ENCODE measurements around the gene NHLRC1.

The NHLRC1 gene

GRCh38 chr6:18139935-18140621 is 17.6 kb upstream of the NHLRC1 start:
- Histone ChIP-seq H2BK12ac (ENCODE audit: low read length) (no peak overlapping the region), H3K27ac (replicated peaks; ENCODE audit: low read length) (no peak overlapping the region), H3K9me3 (replicated peaks in 1 of 2; ENCODE audit: control insufficient read depth in 2 of 2, insufficient read depth in 1 of 2, low read depth in 1 of 2, low read length in 2 of 2) (no peaks in the 10 kb centered on the region), H2BK120ac (ENCODE audit: low read depth, low read length) (no peak overlapping the region), H4K91ac (ENCODE audit: low read depth, low read length, poor library complexity) (no peak overlapping the region), H3K36me3 (replicated peaks in 1 of 2; ENCODE audit: control insufficient read depth in 2 of 2, insufficient read depth in 2 of 2, low read length in 2 of 2) (peaks cover 5 to 28% of the 10 kb centered on the region in 2 donors), H2AFZ (ENCODE audit: low read length) (no peak overlapping the region), H3K79me1 (ENCODE audit: low read depth, low read length) (no peaks in the 10 kb centered on the region), H3K14ac (ENCODE audit: low read length) (no peak overlapping the region), H4K8ac (ENCODE audit: low read depth, low read length) (no peak overlapping the region), H3K9ac (ENCODE audit: low read depth, low read length, poor library complexity) (no peak overlapping the region), H2AK5ac (ENCODE audit: low read depth, low read length) (no peak overlapping the region), H3K4me2 (ENCODE audit: insufficient read depth, low read length, poor library complexity, severe bottlenecking) (no peak overlapping the region), H2BK15ac (ENCODE audit: low read length) (no peak overlapping the region), H3K4ac (ENCODE audit: low read length) (no peak overlapping the region), H3K4me3 (ENCODE audit: low read length in 2 of 2) (no peak overlapping the region), H3K4me1 (ENCODE audit: control insufficient read depth in 2 of 2, insufficient read depth in 1 of 2, low read depth in 1 of 2, low read length in 2 of 2) (no peaks in the 10 kb centered on the region), H3K18ac (ENCODE audit: low read length) (no peak overlapping the region), H3K23ac (ENCODE audit: low read depth, low read length, poor library complexity) (no peak overlapping the region), H2BK5ac (ENCODE audit: low read length) (no peak overlapping the region), H3K27me3 (ENCODE audit: control insufficient read depth in 3 of 3, insufficient read depth in 3 of 3, low read depth in 1 of 3, low read length in 3 of 3) (no peaks in the 10 kb centered on the region)
- DNase-seq (ENCODE audit: low spot score), result no peak
- no CpG with 5 or more reads among the region's 6 CpGs for WGBS, 2 donors (ENCODE audit: extremely low coverage in 2 of 2, insufficient read length in 2 of 2, insufficient replicate concordance in 1 of 2)

GRCh38 chr6:18138906-18139305 is 16.4 kb upstream of the NHLRC1 start:
- Histone ChIP-seq H3K14ac (ENCODE audit: low read length) (no peak overlapping the region), H3K4me2 (ENCODE audit: insufficient read depth, low read length, poor library complexity, severe bottlenecking) (no peak overlapping the region), H4K91ac (ENCODE audit: low read depth, low read length, poor library complexity) (no peak overlapping the region), H3K4me3 (ENCODE audit: low read length in 2 of 2) (no peak overlapping the region), H3K4ac (ENCODE audit: low read length) (no peak overlapping the region), H2BK120ac (ENCODE audit: low read depth, low read length) (no peak overlapping the region), H3K4me1 (ENCODE audit: control insufficient read depth in 2 of 2, insufficient read depth in 1 of 2, low read depth in 1 of 2, low read length in 2 of 2) (no peaks in the 10 kb centered on the region), H3K23ac (ENCODE audit: low read depth, low read length, poor library complexity) (no peak overlapping the region), H4K8ac (ENCODE audit: low read depth, low read length) (no peak overlapping the region), H3K9me3 (replicated peaks in 1 of 2; ENCODE audit: control insufficient read depth in 2 of 2, insufficient read depth in 1 of 2, low read depth in 1 of 2, low read length in 2 of 2) (no peaks in the 10 kb centered on the region), H2AK5ac (ENCODE audit: low read depth, low read length) (no peak overlapping the region), H3K36me3 (replicated peaks in 1 of 2; ENCODE audit: control insufficient read depth in 2 of 2, insufficient read depth in 2 of 2, low read length in 2 of 2) (peaks cover 5 to 28% of the 10 kb centered on the region in 2 donors), H2BK15ac (ENCODE audit: low read length) (no peak overlapping the region), H3K79me1 (ENCODE audit: low read depth, low read length) (no peaks in the 10 kb centered on the region), H3K18ac (ENCODE audit: low read length) (no peak overlapping the region), H3K27ac (replicated peaks; ENCODE audit: low read length) (no peak overlapping the region), H3K27me3 (ENCODE audit: control insufficient read depth in 3 of 3, insufficient read depth in 3 of 3, low read depth in 1 of 3, low read length in 3 of 3) (no peaks in the 10 kb centered on the region), H2BK5ac (ENCODE audit: low read length) (no peak overlapping the region), H2BK12ac (ENCODE audit: low read length) (no peak overlapping the region), H3K9ac (ENCODE audit: low read depth, low read length, poor library complexity) (no peak overlapping the region), H2AFZ (ENCODE audit: low read length) (no peak overlapping the region)
- DNase-seq (ENCODE audit: low spot score), result no peak
- WGBS, 2 donors (ENCODE audit: extremely low coverage in 2 of 2, insufficient read length in 2 of 2, insufficient replicate concordance in 1 of 2), result no CpG with 5 or more reads among the region's 5 CpGs

- no peak overlapping the region for H2AK5ac ChIP-seq (ENCODE audit: low read depth, low read length)
- no peak overlapping the region for H2AFZ ChIP-seq (ENCODE audit: low read length)
- no peaks in the 10 kb centered on the region for H3K27me3 ChIP-seq (ENCODE audit: control insufficient read depth in 3 of 3, insufficient read depth in 3 of 3, low read depth in 1 of 3, low read length in 3 of 3)
- H3K4ac ChIP-seq (ENCODE audit: low read length), result no peak overlapping the region
- no peak overlapping the region for H3K18ac ChIP-seq (ENCODE audit: low read length)
- H3K9me3 ChIP-seq (replicated peaks in 1 of 2; ENCODE audit: control insufficient read depth in 2 of 2, insufficient read depth in 1 of 2, low read depth in 1 of 2, low read length in 2 of 2), result no peaks in the 10 kb centered on the region
- no peak overlapping the region for H3K27ac ChIP-seq (replicated peaks; ENCODE audit: low read length)
- no peaks in the 10 kb centered on the region for H3K79me1 ChIP-seq (ENCODE audit: low read depth, low read length)
- H2BK12ac ChIP-seq (ENCODE audit: low read length), result no peak overlapping the region
- no peak overlapping the region for H3K4me3 ChIP-seq (ENCODE audit: low read length in 2 of 2)
- H3K9ac ChIP-seq (ENCODE audit: low read depth, low read length, poor library complexity), result no peak overlapping the region
- peaks cover 5 to 14% of the 10 kb centered on the region in 2 donors for H3K36me3 ChIP-seq (replicated peaks in 1 of 2; ENCODE audit: control insufficient read depth in 2 of 2, insufficient read depth in 2 of 2, low read length in 2 of 2)
- no peak overlapping the region for H4K8ac ChIP-seq (ENCODE audit: low read depth, low read length)
- DNase-seq (ENCODE audit: low spot score), result no peak
- H3K4me2 ChIP-seq (ENCODE audit: insufficient read depth, low read length, poor library complexity, severe bottlenecking), result no peak overlapping the region
- H2BK120ac ChIP-seq (ENCODE audit: low read depth, low read length), result no peak overlapping the region
- no peak overlapping the region for H3K14ac ChIP-seq (ENCODE audit: low read length)
- no peaks in the 10 kb centered on the region for H3K4me1 ChIP-seq (ENCODE audit: control insufficient read depth in 2 of 2, insufficient read depth in 1 of 2, low read depth in 1 of 2, low read length in 2 of 2)
- no peak overlapping the region for H2BK5ac ChIP-seq (ENCODE audit: low read length)
- no peak overlapping the region for H3K23ac ChIP-seq (ENCODE audit: low read depth, low read length, poor library complexity)
- no peak overlapping the region for H2BK15ac ChIP-seq (ENCODE audit: low read length)
- no peak overlapping the region for H4K91ac ChIP-seq (ENCODE audit: low read depth, low read length, poor library complexity)
- no CpG with 5 or more reads among the region's 10 CpGs for WGBS, 2 donors (ENCODE audit: extremely low coverage in 2 of 2, insufficient read length in 2 of 2, insufficient replicate concordance in 1 of 2)
Observed at GRCh38 chr6:18136260-18136659, 13.8 kb upstream of the NHLRC1 start.

- Histone ChIP-seq H3K79me1 (ENCODE audit: low read depth, low read length) (no peaks in the 10 kb centered on the region), H3K4me2 (ENCODE audit: insufficient read depth, low read length, poor library complexity, severe bottlenecking) (no peak overlapping the region), H2AFZ (ENCODE audit: low read length) (no peak overlapping the region), H3K27ac (replicated peaks; ENCODE audit: low read length) (no peak overlapping the region), H3K14ac (ENCODE audit: low read length) (no peak overlapping the region), H3K23ac (ENCODE audit: low read depth, low read length, poor library complexity) (no peak overlapping the region), H2BK15ac (ENCODE audit: low read length) (no peak overlapping the region), H3K27me3 (ENCODE audit: control insufficient read depth in 3 of 3, insufficient read depth in 3 of 3, low read depth in 1 of 3, low read length in 3 of 3) (no peaks in the 10 kb centered on the region), H4K8ac (ENCODE audit: low read depth, low read length) (no peak overlapping the region), H3K4me3 (ENCODE audit: low read length in 2 of 2) (no peak overlapping the region), H2BK12ac (ENCODE audit: low read length) (no peak overlapping the region), H3K4me1 (ENCODE audit: control insufficient read depth in 2 of 2, insufficient read depth in 1 of 2, low read depth in 1 of 2, low read length in 2 of 2) (no peaks in the 10 kb centered on the region), H3K18ac (ENCODE audit: low read length) (no peak overlapping the region), H2AK5ac (ENCODE audit: low read depth, low read length) (no peak overlapping the region), H3K9ac (ENCODE audit: low read depth, low read length, poor library complexity) (no peak overlapping the region), H3K4ac (ENCODE audit: low read length) (no peak overlapping the region), H2BK120ac (ENCODE audit: low read depth, low read length) (no peak overlapping the region), H3K36me3 (replicated peaks in 1 of 2; ENCODE audit: control insufficient read depth in 2 of 2, insufficient read depth in 2 of 2, low read length in 2 of 2) (peaks cover 5 to 14% of the 10 kb centered on the region in 2 donors), H4K91ac (ENCODE audit: low read depth, low read length, poor library complexity) (no peak overlapping the region), H2BK5ac (ENCODE audit: low read length) (no peak overlapping the region), H3K9me3 (replicated peaks in 1 of 2; ENCODE audit: control insufficient read depth in 2 of 2, insufficient read depth in 1 of 2, low read depth in 1 of 2, low read length in 2 of 2) (no peaks in the 10 kb centered on the region)
- no peak for DNase-seq (ENCODE audit: low spot score)
- WGBS, 2 donors (ENCODE audit: extremely low coverage in 2 of 2, insufficient read length in 2 of 2, insufficient replicate concordance in 1 of 2), result no CpG with 5 or more reads among the region's 2 CpGs
Observed at GRCh38 chr6:18135171-18135570, 12.7 kb upstream of the NHLRC1 start.

Measured in neuronal stem cell (in vitro differentiated cells).